ENCODE data around the gene TNFRSF6B. TPM values are rescaled to one million over a fixed set of nuclear protein-coding genes. Genes with fewer than 3 reads are reported as not detected.
A peak's percentile ranks its signal among the peaks of the same experiment; 100 is the strongest.

TNFRSF6B gene
- total and polyA plus RNA-seq, 7 donors: 1.2 to 186 (median 4.8) TPM

DNA sequence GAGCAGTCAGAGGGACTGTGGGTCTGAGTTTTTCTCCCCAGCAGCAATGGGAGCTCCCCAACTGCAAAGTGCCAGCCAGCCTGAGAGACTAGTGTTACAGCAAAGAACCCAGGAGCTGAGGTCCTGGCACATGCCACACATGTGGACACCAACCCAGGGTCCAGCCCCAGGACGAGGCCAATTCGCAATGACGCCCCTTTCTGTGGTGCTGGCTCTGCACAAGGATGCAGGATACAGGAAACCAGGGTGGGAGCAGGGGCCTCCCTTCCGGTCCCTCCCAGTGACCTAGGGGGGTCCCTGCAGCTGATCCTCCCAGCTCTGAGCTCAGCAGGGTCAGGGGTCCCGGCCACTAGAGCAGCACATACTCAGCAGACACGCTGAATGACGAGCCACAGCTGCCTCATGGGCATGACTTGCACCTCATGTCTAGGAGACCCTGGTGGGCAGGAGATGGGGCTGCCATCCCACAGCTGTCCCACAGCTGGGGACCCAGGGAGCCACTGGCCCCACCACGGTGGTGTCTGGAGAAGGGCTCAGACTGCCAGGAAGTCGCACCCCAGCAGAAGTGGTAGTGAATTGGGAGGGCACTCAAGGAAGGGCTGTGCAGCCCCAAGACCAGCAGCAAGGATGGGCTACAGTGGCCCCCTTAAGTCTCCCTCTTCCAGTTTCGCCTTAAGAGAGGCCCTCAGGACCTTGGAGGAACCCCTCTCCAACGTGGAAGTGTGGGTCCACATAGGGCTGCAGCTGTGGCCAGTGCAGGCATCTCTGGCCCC, 7.7 kb downstream of the TNFRSF6B start:
- H3K36me3 ChIP-seq: peaks cover 0 to 47% (median 12%) of the 10 kb centered on the region in 4 donors
- H3K9me3 ChIP-seq: no peaks in the 10 kb centered on the region
- no peak overlapping the region for H3K4me3 ChIP-seq
- TF ChIP-seq, protein P1, sequence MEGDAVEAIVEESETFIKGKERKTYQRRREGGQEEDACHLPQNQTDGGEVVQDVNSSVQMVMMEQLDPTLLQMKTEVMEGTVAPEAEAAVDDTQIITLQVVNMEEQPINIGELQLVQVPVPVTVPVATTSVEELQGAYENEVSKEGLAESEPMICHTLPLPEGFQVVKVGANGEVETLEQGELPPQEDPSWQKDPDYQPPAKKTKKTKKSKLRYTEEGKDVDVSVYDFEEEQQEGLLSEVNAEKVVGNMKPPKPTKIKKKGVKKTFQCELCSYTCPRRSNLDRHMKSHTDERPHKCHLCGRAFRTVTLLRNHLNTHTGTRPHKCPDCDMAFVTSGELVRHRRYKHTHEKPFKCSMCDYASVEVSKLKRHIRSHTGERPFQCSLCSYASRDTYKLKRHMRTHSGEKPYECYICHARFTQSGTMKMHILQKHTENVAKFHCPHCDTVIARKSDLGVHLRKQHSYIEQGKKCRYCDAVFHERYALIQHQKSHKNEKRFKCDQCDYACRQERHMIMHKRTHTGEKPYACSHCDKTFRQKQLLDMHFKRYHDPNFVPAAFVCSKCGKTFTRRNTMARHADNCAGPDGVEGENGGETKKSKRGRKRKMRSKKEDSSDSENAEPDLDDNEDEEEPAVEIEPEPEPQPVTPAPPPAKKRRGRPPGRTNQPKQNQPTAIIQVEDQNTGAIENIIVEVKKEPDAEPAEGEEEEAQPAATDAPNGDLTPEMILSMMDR (IDR thresholded peaks at IDR 0.05): no peak
- no peak for TF ChIP-seq POLR2AphosphoS5 (IDR thresholded peaks at IDR 0.05)
- TF ChIP-seq POLR2A (IDR thresholded peaks at IDR 0.05): no peak
- no peak for TF ChIP-seq EP300 (IDR thresholded peaks at IDR 0.05)
- H3K27me3 ChIP-seq: no peaks in the 10 kb centered on the region
- peak; percentile 57 for DNase-seq
- H3K4me1 ChIP-seq: peaks cover 0 to 33% (median 27%) of the 10 kb centered on the region in 4 donors
- intact Hi-C loops (cut with DNase I): no loop called here
- WGBS, 2 donors: 91 to 92% methylated on average over 11 of the region's 11 CpGs
- no peak overlapping the region for H3K27ac ChIP-seq

DNA sequence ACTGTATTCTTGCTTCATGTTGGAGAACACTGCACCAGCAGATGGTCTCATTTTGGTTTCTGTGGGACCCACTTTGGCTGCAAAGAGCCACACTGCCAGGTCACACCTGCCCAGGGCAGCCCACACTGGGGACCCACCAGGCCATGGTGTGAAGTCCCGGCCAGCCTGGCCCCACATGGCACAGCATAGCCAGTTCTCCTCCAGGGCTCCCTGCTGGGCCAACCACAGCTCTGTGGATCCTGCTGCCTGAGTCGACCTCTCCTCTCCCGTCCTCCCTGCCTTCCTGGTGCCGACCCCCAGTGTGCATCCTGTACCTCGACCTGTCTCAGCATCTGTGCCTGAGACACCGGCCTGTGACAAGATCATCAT, 8.3 kb downstream of the TNFRSF6B start:
- H3K4me1 ChIP-seq: peaks cover 0 to 33% (median 27%) of the 10 kb centered on the region in 4 donors
- H3K36me3 ChIP-seq: peaks cover 0 to 51% (median 14%) of the 10 kb centered on the region in 4 donors
- no peaks in the 10 kb centered on the region for H3K27me3 ChIP-seq
- no peak overlapping the region for H3K4me3 ChIP-seq
- H3K9me3 ChIP-seq: no peaks in the 10 kb centered on the region
- no peak overlapping the region for H3K27ac ChIP-seq
- 85 to 86% methylated on average over 6 of the region's 6 CpGs for WGBS, 2 donors
- peak; percentile 50 for DNase-seq
- TF ChIP-seq EP300 (IDR thresholded peaks at IDR 0.05) (no peak), POLR2A (IDR thresholded peaks at IDR 0.05) (no peak), POLR2AphosphoS5 (IDR thresholded peaks at IDR 0.05) (no peak)
- TF ChIP-seq, protein P1 (IDR thresholded peaks at IDR 0.05): no peak
- intact Hi-C loops (cut with DNase I): loop anchor here (5.0 kb wide), 1 partner anchor 47 kb away; the partner anchor contains the start of gene RTEL1

- intact Hi-C loops (cut with DNase I): loop anchor here (2.0 to 5.0 kb wide), 2 partner anchors 33 to 48 kb away; partner anchors contain the start of genes RTEL1 and SLC2A4RG
- H3K4me3 ChIP-seq: no peak overlapping the region
- TF ChIP-seq EP300 (IDR thresholded peaks at IDR 0.05): no peak
- TF ChIP-seq POLR2A (IDR thresholded peaks at IDR 0.05): no peak
- no peak for TF ChIP-seq POLR2AphosphoS5 (IDR thresholded peaks at IDR 0.05)
- TF ChIP-seq, protein P1 (IDR thresholded peaks at IDR 0.05): no peak
- no peak overlapping the region for H3K27ac ChIP-seq
- peak; percentile 43 for DNase-seq
- peaks cover 0 to 29% (median 25%) of the 10 kb centered on the region in 4 donors for H3K4me1 ChIP-seq
- no peaks in the 10 kb centered on the region for H3K9me3 ChIP-seq
- no peaks in the 10 kb centered on the region for H3K27me3 ChIP-seq
- H3K36me3 ChIP-seq: peaks cover 0 to 54% (median 14%) of the 10 kb centered on the region in 4 donors
- 91 to 95% methylated on average over 8 of the region's 8 CpGs for WGBS, 2 donors
Measured at GRCh38 chr20:63705232-63706026, 9.0 kb downstream of the TNFRSF6B start.

GRCh38 chr20:63706027-63706695, 9.7 kb downstream of the TNFRSF6B start:
- peak overlapping the region; percentile 87 to 93 (median 91) for H3K27ac ChIP-seq
- peaks cover 0 to 61% (median 14%) of the 10 kb centered on the region in 4 donors for H3K36me3 ChIP-seq
- DNase-seq: peak; percentile 61
- intact Hi-C loops (cut with DNase I): loop anchor here (2.0 to 5.0 kb wide), 2 partner anchors 33 to 49 kb away; partner anchors contain the start of genes RTEL1 and SLC2A4RG
- no peak for TF ChIP-seq EP300 (IDR thresholded peaks at IDR 0.05)
- no peak for TF ChIP-seq POLR2A (IDR thresholded peaks at IDR 0.05)
- TF ChIP-seq, protein P1 (IDR thresholded peaks at IDR 0.05): no peak
- TF ChIP-seq POLR2AphosphoS5 (IDR thresholded peaks at IDR 0.05): no peak
- H3K4me3 ChIP-seq: peak overlapping the region in 2 of 4 donors; percentile 60 to 92
- WGBS, 2 donors: 48 to 74% methylated on average over 12 of the region's 12 CpGs
- no peaks in the 10 kb centered on the region for H3K9me3 ChIP-seq
- peaks cover 0 to 29% (median 25%) of the 10 kb centered on the region in 4 donors for H3K4me1 ChIP-seq
- no peaks in the 10 kb centered on the region for H3K27me3 ChIP-seq
